ENCODE results near the gene TNPO2.
"Not testable (repeated sequence)": the region's sequence is repeated elsewhere in the genome, so short reads cannot be mapped to it uniquely, and the experiment has no call there.

The TNPO2 gene

GRCh38 chr19:12721656-12722565, 1.8 kb downstream of the TNPO2 start:
- H3K36me3 ChIP-seq, result peaks cover 15% of the 10 kb centered on the region
- peaks cover 33 to 35% of the 10 kb centered on the region in 2 experiments for H3K4me1 ChIP-seq (ENCODE audit: control insufficient read depth in 1 of 2, insufficient read depth in 1 of 2, low read depth in 1 of 2, low read length in 1 of 2)
- H3K9me3 ChIP-seq, result no peaks in the 10 kb centered on the region
- peaks cover 11% of the 10 kb centered on the region for H3K27me3 ChIP-seq
- TF ChIP-seq CTCF (IDR thresholded peaks at IDR 0.05), result no peak
- peak overlapping the region; percentile 62 to 81 for H3K4me3 ChIP-seq (ENCODE audit: low read depth in 1 of 2, low read length in 1 of 2)
- peak overlapping the region; percentile 84 for H3K27ac ChIP-seq

DNA sequence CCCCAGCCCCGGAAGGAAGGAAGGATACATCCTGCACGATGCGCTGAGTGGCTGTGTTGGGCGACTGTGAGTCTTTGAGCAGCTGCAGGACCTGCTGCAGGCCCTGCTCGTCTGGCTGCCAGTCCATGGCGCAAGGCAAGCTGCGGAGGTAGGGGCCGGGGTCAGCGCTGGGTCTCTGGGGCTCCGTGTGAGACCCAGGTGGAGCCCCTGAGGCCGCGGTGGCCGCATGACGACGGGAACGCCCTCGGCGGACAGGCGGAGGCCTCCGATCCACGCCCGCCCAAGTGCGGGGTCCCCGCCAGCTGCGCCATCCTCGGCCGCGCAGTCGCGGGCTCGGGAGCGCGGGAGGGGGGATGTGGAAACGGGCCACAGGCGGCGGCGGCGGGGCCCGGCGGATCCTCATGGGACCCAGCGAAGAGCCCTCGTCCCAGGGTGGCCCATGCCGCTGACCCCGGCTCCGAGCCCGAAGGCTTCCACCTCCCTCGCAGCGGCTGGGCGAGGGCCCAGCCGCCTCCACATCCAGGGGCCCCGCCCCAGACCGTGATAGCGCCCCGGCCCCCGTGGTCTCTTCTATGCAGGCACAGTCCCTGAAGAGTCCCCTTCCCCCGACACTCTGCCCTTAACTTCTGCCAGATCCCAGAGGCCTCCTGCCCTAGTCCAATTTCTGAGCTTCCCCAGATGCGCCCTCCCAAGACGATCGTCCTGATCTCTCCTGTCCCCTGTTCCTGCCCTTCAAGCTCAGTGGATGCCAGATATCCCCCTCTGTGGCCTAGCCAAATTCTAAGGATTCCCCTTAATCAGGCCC, 2.7 kb downstream of the TNPO2 start:
- Histone ChIP-seq H3K9me3 (no peaks in the 10 kb centered on the region), H3K27ac (peak overlapping the region; percentile 84), H3K4me3 (ENCODE audit: low read depth in 1 of 2, low read length in 1 of 2) (peak overlapping the region; percentile 62 to 81), H3K4me1 (ENCODE audit: control insufficient read depth in 1 of 2, insufficient read depth in 1 of 2, low read depth in 1 of 2, low read length in 1 of 2) (peaks cover 33 to 35% of the 10 kb centered on the region in 2 experiments), H3K36me3 (peaks cover 24% of the 10 kb centered on the region), H3K27me3 (peaks cover 11% of the 10 kb centered on the region)
- no peak for TF ChIP-seq CTCF (IDR thresholded peaks at IDR 0.05)

DNA sequence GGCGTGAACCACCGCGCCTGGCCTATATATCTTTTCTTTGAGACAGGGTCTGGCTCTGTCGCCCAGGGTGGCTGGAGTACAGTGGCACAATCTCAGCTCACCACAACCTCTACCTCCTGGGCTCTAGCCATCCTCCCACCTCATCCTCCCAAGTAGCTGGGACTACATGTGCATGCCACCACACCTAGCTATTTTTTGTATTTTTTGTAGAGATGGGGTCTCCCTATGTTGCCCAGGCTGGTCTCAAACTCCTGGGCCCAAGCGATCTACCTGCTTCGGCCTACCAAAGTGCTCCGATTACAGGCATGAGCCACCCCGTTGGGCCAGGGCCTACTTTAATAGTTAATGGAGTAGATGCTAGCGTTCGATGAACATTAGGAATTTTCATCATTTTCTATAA, 3.4 kb downstream of the TNPO2 start:
- H3K27me3 ChIP-seq, result peaks cover 11% of the 10 kb centered on the region
- no peak overlapping the region for H3K4me3 ChIP-seq (ENCODE audit: low read depth in 1 of 2, low read length in 1 of 2)
- H3K36me3 ChIP-seq, result peaks cover 32% of the 10 kb centered on the region
- no peak overlapping the region for H3K27ac ChIP-seq
- H3K4me1 ChIP-seq (ENCODE audit: control insufficient read depth in 1 of 2, insufficient read depth in 1 of 2, low read depth in 1 of 2, low read length in 1 of 2), result peaks cover 33 to 35% of the 10 kb centered on the region in 2 experiments
- H3K9me3 ChIP-seq, result no peaks in the 10 kb centered on the region
- TF ChIP-seq CTCF (IDR thresholded peaks at IDR 0.05), result no peak

- Histone ChIP-seq H3K27ac (no peak overlapping the region), H3K27me3 (peaks cover 3% of the 10 kb centered on the region), H3K4me1 (ENCODE audit: control insufficient read depth in 1 of 2, insufficient read depth in 1 of 2, low read depth in 1 of 2, low read length in 1 of 2) (peaks cover 6 to 7% of the 10 kb centered on the region in 2 experiments), H3K9me3 (no peaks in the 10 kb centered on the region), H3K36me3 (peaks cover 71% of the 10 kb centered on the region), H3K4me3 (ENCODE audit: low read depth in 1 of 2, low read length in 1 of 2) (no peak overlapping the region)
- TF ChIP-seq CTCF (IDR thresholded peaks at IDR 0.05), result no peak
Measured at GRCh38 chr19:12715929-12716328, 7.8 kb downstream of the TNPO2 start.

DNA sequence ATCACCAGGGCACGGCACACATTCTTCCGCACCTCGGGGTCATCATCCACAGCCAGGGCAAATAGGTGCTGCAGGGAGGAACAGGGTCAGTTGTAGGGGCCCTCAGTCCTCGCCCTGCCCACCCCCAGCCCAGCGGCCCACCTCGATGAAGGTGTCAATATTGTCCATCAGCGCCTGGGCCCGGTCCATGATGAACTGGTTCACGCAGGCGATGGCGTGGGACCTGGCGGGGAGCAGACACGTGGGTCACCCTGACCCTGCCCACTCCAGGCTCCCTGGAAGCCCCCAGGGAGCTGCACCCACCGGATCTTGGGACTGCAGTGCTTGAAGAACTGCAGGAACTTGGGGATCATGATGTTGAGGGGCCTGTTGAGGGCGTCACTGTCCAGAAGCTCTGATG, 8.6 kb downstream of the TNPO2 start:
- H3K27ac ChIP-seq, result no peak overlapping the region
- H3K4me1 ChIP-seq (ENCODE audit: control insufficient read depth in 1 of 2, insufficient read depth in 1 of 2, low read depth in 1 of 2, low read length in 1 of 2), result no peaks in the 10 kb centered on the region
- no peaks in the 10 kb centered on the region for H3K9me3 ChIP-seq
- peaks cover 79% of the 10 kb centered on the region for H3K36me3 ChIP-seq
- no peaks in the 10 kb centered on the region for H3K27me3 ChIP-seq
- no peak overlapping the region for H3K4me3 ChIP-seq (ENCODE audit: low read depth in 1 of 2, low read length in 1 of 2)
- no peak for TF ChIP-seq CTCF (IDR thresholded peaks at IDR 0.05)

DNA sequence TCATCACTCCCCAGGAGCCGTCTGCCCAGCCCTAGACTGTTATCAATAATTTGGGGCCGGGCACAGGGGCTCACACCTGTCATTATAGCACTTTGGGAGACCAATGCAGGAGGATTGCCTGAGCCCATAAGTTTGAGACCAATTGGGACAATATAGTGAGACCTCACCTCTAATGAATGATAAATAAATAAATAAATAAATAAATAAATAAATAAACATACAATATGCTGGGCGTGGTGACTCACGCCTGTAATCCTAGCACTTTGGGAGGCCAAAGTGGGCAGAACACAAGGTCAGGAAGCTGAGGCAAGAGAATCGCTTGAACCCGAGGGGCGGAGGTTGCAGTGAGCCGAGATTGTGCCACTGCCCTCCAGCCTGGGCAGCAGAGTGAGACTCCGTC, 10.4 kb downstream of the TNPO2 start:
- peaks cover 87% of the 10 kb centered on the region for H3K36me3 ChIP-seq
- H3K4me1 ChIP-seq (ENCODE audit: control insufficient read depth in 1 of 2, insufficient read depth in 1 of 2, low read depth in 1 of 2, low read length in 1 of 2); H3K27ac ChIP-seq; H3K4me3 ChIP-seq (ENCODE audit: low read depth in 1 of 2, low read length in 1 of 2); H3K9me3 ChIP-seq; H3K27me3 ChIP-seq: not testable (repeated sequence)

DNA sequence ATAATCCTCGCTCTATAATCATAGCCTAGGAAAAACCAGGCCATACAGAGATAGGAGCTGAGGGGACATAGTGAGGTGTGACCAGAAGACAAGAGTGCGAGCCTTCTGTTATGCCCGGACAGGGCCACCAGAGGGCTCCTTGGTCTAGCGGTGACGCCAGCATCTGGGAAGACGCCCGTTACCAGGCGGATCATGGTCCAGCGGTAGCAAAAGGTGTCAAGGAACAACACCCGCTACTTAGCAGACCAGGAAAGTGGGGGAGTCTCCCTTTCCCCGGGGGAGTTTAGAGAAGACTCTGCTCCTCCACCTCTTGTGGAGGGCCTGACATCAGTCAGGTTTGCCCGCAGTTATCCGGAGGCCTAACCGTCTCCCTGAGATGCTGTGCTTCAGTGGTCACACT, 11.7 kb downstream of the TNPO2 start:
- H3K36me3 ChIP-seq, result peaks cover 88% of the 10 kb centered on the region

More for the DNA sequence above, 11.7 kb downstream of the TNPO2 start:
- not testable (repeated sequence) for H3K27ac ChIP-seq; H3K4me1 ChIP-seq (ENCODE audit: control insufficient read depth in 1 of 2, insufficient read depth in 1 of 2, low read depth in 1 of 2, low read length in 1 of 2); H3K9me3 ChIP-seq; H3K4me3 ChIP-seq (ENCODE audit: low read depth in 1 of 2, low read length in 1 of 2); H3K27me3 ChIP-seq
